ENCODE data around the gene CPSF4.

Gene CPSF4

GRCh38 chr7:99397297-99397983, 41.3 kb upstream of the CPSF4 start:
- H3K9ac ChIP-seq (ENCODE audit: low read length), result no peak overlapping the region
- no peaks in the 10 kb centered on the region for H3K36me3 ChIP-seq (ENCODE audit: low read length)
- no peak overlapping the region for H3K4me2 ChIP-seq (ENCODE audit: low read depth, low read length, poor library complexity, severe bottlenecking)
- no peaks in the 10 kb centered on the region for H3K9me2 ChIP-seq (replicated peaks; ENCODE audit: insufficient read depth, low read length)
- no peaks in the 10 kb centered on the region for H3K79me2 ChIP-seq (ENCODE audit: insufficient read depth, low read length)
- H3K4me3 ChIP-seq (ENCODE audit: insufficient read depth, low read length, poor library complexity, severe bottlenecking), result no peak overlapping the region
- TF ChIP-seq CTCF (IDR thresholded peaks at IDR 0.05; ENCODE audit: insufficient read depth, low read length, poor library complexity, severe bottlenecking) (no peak), EZH2phosphoT487 (conservative IDR thresholded peaks at IDR 0.05; ENCODE audit: low read length) (no peak)
- no peaks in the 10 kb centered on the region for H3K27me3 ChIP-seq (ENCODE audit: low read length)
- no peak overlapping the region for H3K27ac ChIP-seq (ENCODE audit: low read depth, low read length)
- no peaks in the 10 kb centered on the region for H3K9me3 ChIP-seq (ENCODE audit: insufficient read depth, low read length)
- H4K20me1 ChIP-seq (ENCODE audit: low read depth, low read length), result no peaks in the 10 kb centered on the region; the same call in 1 of the 2 replicates
- H3F3A ChIP-seq (ENCODE audit: insufficient read depth), result peaks cover 36% of the 10 kb centered on the region
- H2AFZ ChIP-seq (ENCODE audit: low read depth, low read length, severe bottlenecking), result no peak overlapping the region

GRCh38 chr7:99398891-99399445, 39.8 kb upstream of the CPSF4 start:
- Histone ChIP-seq H3K27ac (ENCODE audit: low read depth, low read length) (no peak overlapping the region), H3K4me2 (ENCODE audit: low read depth, low read length, poor library complexity, severe bottlenecking) (no peak overlapping the region), H3K27me3 (ENCODE audit: low read length) (no peaks in the 10 kb centered on the region), H3K9me3 (ENCODE audit: insufficient read depth, low read length) (no peaks in the 10 kb centered on the region), H3K9me2 (replicated peaks; ENCODE audit: insufficient read depth, low read length) (no peaks in the 10 kb centered on the region), H3F3A (ENCODE audit: insufficient read depth) (peaks cover 36% of the 10 kb centered on the region), H2AFZ (ENCODE audit: low read depth, low read length, severe bottlenecking) (no peak overlapping the region), H3K4me3 (ENCODE audit: insufficient read depth, low read length, poor library complexity, severe bottlenecking) (no peak overlapping the region), H3K9ac (ENCODE audit: low read length) (no peak overlapping the region), H3K79me2 (ENCODE audit: insufficient read depth, low read length) (no peaks in the 10 kb centered on the region; the same call in 1 of the 2 replicates), H4K20me1 (ENCODE audit: low read depth, low read length) (no peaks in the 10 kb centered on the region; the same call in 1 of the 2 replicates), H3K36me3 (ENCODE audit: low read length) (peaks cover 3% of the 10 kb centered on the region; the same call in 1 of the 2 replicates)
- TF ChIP-seq EZH2phosphoT487 (conservative IDR thresholded peaks at IDR 0.05; ENCODE audit: low read length) (no peak), CTCF (IDR thresholded peaks at IDR 0.05; ENCODE audit: insufficient read depth, low read length, poor library complexity, severe bottlenecking) (no peak)

GRCh38 chr7:99399597-99399996, 39.1 kb upstream of the CPSF4 start:
- Histone ChIP-seq H3K9me2 (replicated peaks; ENCODE audit: insufficient read depth, low read length) (no peaks in the 10 kb centered on the region), H4K20me1 (ENCODE audit: low read depth, low read length) (no peaks in the 10 kb centered on the region; the same call in 1 of the 2 replicates), H3K27me3 (ENCODE audit: low read length) (no peaks in the 10 kb centered on the region), H3K9me3 (ENCODE audit: insufficient read depth, low read length) (no peaks in the 10 kb centered on the region), H3K27ac (ENCODE audit: low read depth, low read length) (no peak overlapping the region), H3K36me3 (ENCODE audit: low read length) (peaks cover 3% of the 10 kb centered on the region; the same call in 1 of the 2 replicates), H3K9ac (ENCODE audit: low read length) (no peak overlapping the region), H3K4me3 (ENCODE audit: insufficient read depth, low read length, poor library complexity, severe bottlenecking) (no peak overlapping the region), H3F3A (ENCODE audit: insufficient read depth) (peaks cover 32% of the 10 kb centered on the region), H3K79me2 (ENCODE audit: insufficient read depth, low read length) (peaks cover 6% of the 10 kb centered on the region), H2AFZ (ENCODE audit: low read depth, low read length, severe bottlenecking) (no peak overlapping the region), H3K4me2 (ENCODE audit: low read depth, low read length, poor library complexity, severe bottlenecking) (no peak overlapping the region)
- TF ChIP-seq CTCF (IDR thresholded peaks at IDR 0.05; ENCODE audit: insufficient read depth, low read length, poor library complexity, severe bottlenecking), result no peak
- no peak for TF ChIP-seq EZH2phosphoT487 (conservative IDR thresholded peaks at IDR 0.05; ENCODE audit: low read length)
